ENCODE data around the gene PALD1.
"Not testable (repeated sequence)": the region's sequence is repeated elsewhere in the genome, so short reads cannot be mapped to it uniquely, and the experiment has no call there.

Gene PALD1

GRCh38 chr10:70598857-70599295, 120.3 kb downstream of the PALD1 start:
- in situ Hi-C loops (cut with HindIII; ENCODE audit: low sequenced_read_pairs) = no loop called here

DNA sequence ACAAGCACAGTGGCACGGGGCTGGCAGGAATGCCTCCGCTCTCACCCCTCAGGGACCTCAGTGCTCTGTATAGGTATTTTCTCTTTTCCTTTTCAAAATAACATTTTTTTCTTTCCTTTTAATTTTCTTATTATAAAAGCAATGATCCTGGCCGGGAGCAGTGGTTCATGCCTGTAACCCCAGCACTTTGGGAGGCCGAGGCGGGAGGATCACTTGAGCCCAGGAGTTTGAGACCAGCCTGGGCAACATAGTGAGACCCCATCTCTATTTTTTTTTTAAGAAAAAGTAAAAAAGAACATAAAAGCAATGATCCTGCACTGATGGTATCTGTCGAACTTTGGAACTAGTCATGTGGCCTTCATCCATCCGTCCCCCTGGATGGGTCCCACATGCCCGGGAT, 120.8 kb downstream of the PALD1 start:
- in situ Hi-C loops (cut with HindIII; ENCODE audit: low sequenced_read_pairs) = no loop called here

GRCh38 chr10:70599791-70600190, 121.2 kb downstream of the PALD1 start:
- in situ Hi-C loops (cut with HindIII; ENCODE audit: low sequenced_read_pairs) = no loop called here

- in situ Hi-C loops (cut with HindIII; ENCODE audit: low sequenced_read_pairs) = no loop called here
Observed at GRCh38 chr10:70600512-70601395, 122.2 kb downstream of the PALD1 start.

DNA sequence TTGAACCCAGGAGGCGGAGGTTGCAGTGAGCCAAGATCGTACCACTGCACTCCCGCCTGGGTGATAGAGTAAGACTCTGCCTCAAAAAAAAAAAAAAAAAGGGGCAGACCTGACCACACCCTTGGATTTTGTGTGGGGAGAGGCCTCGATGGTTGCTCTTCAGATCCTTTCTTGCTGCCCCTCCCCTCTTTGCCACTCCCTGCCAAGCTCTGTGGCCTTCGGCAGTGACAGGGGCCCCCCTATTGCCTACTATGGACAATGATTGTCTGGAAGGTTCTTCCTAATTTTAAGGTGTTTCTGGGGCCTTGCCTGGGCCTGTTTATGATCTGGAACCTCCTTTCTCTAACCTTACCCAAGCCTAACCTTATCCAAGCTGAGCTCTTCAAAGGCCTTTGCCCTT, 123.2 kb downstream of the PALD1 start:
- in situ Hi-C loops (cut with HindIII; ENCODE audit: low sequenced_read_pairs) = no loop called here

- in situ Hi-C loops (cut with HindIII; ENCODE audit: low sequenced_read_pairs) = no loop called here
Observed at GRCh38 chr10:70602665-70603448, 124.3 kb downstream of the PALD1 start, which contains the start of gene PRF1. Gene PRF1 (minus strand): TSS chr10:70602741. CDS start chr10:70600902, 1,839 bp downstream.

DNA sequence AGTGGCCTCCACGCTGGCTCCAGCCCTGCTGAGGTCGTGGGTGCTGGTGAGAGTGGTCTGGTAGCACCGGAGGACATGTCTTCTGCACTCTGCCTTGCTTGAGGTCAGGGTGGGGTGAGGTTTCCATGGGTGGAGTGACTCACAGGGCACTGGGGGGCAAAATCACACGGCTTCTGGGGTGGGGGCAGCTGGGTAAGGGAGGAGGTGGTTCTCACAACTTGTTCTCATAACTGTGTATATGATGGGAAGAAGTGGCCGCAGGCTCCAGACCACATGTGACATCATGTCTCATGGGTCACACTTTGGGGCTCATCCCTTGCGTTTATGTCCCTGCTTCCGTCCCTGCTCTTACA, 124.9 kb downstream of the PALD1 start:
- in situ Hi-C loops (cut with HindIII; ENCODE audit: low sequenced_read_pairs) = no loop called here

DNA sequence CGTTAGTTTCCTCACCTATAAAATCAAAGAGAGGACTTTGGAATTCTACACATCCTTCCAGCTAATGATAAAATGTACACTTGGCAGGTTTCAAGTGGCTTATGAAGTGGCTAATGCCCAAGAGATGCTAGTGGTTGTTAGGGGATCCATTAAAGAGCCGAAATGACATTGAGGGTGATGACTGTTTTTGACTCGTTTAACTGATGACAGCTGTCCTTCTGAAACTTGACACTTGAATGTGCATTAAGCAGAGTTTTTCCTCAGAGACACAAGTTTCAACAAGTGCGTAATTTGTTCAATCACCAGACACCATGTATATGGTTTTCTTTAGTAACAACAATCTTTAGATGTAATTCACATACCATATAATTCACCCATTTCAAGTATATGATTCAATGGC, 125.5 kb downstream of the PALD1 start:
- in situ Hi-C loops (cut with HindIII; ENCODE audit: low sequenced_read_pairs) = no loop called here

DNA sequence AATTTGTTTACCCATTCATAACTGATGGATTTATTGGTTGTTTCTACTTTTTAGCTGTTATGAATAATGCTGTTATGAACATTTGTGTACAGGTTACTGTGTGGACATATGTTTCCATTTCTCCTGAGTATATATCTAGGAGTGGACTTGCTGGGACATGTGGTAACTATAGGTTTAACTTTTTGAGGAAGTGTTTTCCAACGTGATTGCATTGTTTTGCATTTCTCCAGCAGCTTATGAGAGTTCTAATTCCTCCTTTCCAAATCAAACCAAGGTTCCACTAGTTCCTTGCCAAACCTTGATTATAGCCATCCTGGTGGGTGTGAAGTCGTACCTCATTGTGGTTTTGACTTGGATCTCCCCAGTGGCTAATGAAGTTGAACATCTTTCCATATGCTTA, 126.6 kb downstream of the PALD1 start:
- in situ Hi-C loops (cut with HindIII; ENCODE audit: low sequenced_read_pairs) = no loop called here

GRCh38 chr10:70607936-70608335, 129.4 kb downstream of the PALD1 start:
- in situ Hi-C loops (cut with HindIII; ENCODE audit: low sequenced_read_pairs) = no loop called here

GRCh38 chr10:70613941-70614340, 135.4 kb downstream of the PALD1 start:
- in situ Hi-C loops (cut with HindIII; ENCODE audit: low sequenced_read_pairs) = no loop called here

GRCh38 chr10:70614364-70614763, 135.8 kb downstream of the PALD1 start:
- in situ Hi-C loops (cut with HindIII; ENCODE audit: low sequenced_read_pairs) = not testable (repeated sequence)

DNA sequence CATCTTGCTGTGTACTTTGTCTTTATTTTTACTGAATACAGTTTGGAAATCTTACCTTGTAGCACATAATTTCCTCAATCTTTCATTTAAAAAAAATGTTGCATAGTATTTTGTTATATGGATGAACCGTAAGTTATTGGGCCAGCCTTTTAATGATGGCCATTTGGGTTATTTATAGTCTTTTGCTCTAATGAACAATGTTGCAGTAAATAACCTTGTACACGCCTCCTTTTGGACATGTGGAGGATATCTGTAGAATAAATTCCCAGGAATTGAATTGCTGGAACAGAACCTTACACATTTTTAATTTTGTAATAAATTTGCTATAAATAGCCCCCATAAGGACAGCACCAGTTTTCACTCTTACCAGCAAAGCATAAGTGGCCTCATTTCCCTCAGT, 136.6 kb downstream of the PALD1 start:
- in situ Hi-C loops (cut with HindIII; ENCODE audit: low sequenced_read_pairs) = no loop called here

- in situ Hi-C loops (cut with HindIII; ENCODE audit: low sequenced_read_pairs) = no loop called here
Observed at GRCh38 chr10:70615784-70616522, 137.4 kb downstream of the PALD1 start.

- in situ Hi-C loops (cut with HindIII; ENCODE audit: low sequenced_read_pairs) = no loop called here
Observed at GRCh38 chr10:70616761-70617160, 138.2 kb downstream of the PALD1 start.
